Thyroid gland (tissue), 4 donors: ENCODE data around the gene AGAP2.

Experiments used
- CTCF ChIP-seq, 6 experiments: fragments of 200-600 bp in 3 of 6; fragments of 450-650 bp in 3 of 6; sonication (generic) in 3 of 6; IDR thresholded peaks; one replicate each; pipeline ENCODE4 v1.5.1; 2016 to 2019; ENCODE audit warnings: antibody characterized with exemption in 6 of 6, mild to moderate bottlenecking in 2 of 6, inconsistent platforms in 1 of 6, moderate library complexity in 1 of 6
- POLR2A ChIP-seq, 2 donors: fragments of 450-650 bp; IDR thresholded peaks; one replicate each; pipeline ENCODE4 v1.6.1; 2017; ENCODE audit warnings: antibody characterized with exemption in 2 of 2, mild to moderate bottlenecking in 2 of 2, moderate library complexity in 1 of 2

- TF ChIP-seq CTCF (IDR thresholded peaks at IDR 0.05) (no peak), POLR2A (IDR thresholded peaks at IDR 0.05) (no peak)
Measured at GRCh38 chr12:57783466-57783801, 44.9 kb upstream of the AGAP2 start.
